MM.1S (cell line): ENCODE measurements around the gene DAP.

Source experiments
- EZH2phosphoT487 ChIP-seq: fragments of 300-600 bp; sonication (generic); IDR thresholded peaks from 2 replicates; pipeline ENCODE4 v1.6.1; 2018; ENCODE audit warnings: antibody characterized with exemption, low read length
- TF ChIP-seq, protein P1 (sequence below): fragments of 300-600 bp; sonication (generic); IDR thresholded peaks from 2 replicates; pipeline ENCODE4 v1.5.1; 2016; ENCODE audit warnings: antibody characterized with exemption, low read length, mixed read lengths

DNA sequence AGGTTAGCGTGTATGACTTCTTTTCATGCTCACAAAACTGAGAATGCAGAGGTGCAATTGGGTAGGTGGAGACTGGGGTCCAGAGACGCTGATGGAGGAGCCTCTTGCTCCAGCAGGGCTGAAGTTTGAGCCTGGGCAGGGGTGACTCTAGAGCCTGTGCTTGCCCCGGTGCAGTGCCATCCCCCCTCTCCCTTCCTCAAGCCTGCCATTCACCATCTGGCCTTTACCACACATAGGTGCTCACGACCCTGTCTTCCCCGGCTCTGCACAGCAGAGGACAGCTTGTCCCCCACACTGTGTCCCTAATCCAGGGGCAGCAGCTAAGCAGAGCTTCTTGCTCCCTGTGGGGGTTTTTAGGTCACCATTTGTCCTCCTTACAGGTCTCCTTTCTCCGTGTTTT lies 86.5 kb downstream of the DAP start:
- TF ChIP-seq, protein P1, sequence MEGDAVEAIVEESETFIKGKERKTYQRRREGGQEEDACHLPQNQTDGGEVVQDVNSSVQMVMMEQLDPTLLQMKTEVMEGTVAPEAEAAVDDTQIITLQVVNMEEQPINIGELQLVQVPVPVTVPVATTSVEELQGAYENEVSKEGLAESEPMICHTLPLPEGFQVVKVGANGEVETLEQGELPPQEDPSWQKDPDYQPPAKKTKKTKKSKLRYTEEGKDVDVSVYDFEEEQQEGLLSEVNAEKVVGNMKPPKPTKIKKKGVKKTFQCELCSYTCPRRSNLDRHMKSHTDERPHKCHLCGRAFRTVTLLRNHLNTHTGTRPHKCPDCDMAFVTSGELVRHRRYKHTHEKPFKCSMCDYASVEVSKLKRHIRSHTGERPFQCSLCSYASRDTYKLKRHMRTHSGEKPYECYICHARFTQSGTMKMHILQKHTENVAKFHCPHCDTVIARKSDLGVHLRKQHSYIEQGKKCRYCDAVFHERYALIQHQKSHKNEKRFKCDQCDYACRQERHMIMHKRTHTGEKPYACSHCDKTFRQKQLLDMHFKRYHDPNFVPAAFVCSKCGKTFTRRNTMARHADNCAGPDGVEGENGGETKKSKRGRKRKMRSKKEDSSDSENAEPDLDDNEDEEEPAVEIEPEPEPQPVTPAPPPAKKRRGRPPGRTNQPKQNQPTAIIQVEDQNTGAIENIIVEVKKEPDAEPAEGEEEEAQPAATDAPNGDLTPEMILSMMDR: no peak
- TF ChIP-seq EZH2phosphoT487: no peak
